Heart left ventricle (tissue), 16 donors: ENCODE results near the gene TM9SF3. TPM values are rescaled to one million over a fixed set of nuclear protein-coding genes. Genes with fewer than 3 reads are reported as not detected.
A peak's percentile ranks its signal among the peaks of the same experiment; 100 is the strongest.

Source experiments
- ATAC-seq, 4 donors: fragments of 200-7000 bp; cut with Tn5 transposase; one replicate each; pipeline ENCODE4 v1.9.1; 2020 to 2022; ENCODE audit warnings: moderate library complexity in 4 of 4, mild to moderate bottlenecking in 3 of 4, moderate number of reproducible peaks in 1 of 4
- DNase-seq, 5 donors: peaks; one replicate each; pipeline ENCODE4 v3.0.0-alpha.2; 2020
- H3K27ac ChIP-seq, 12 donors: fragments of 200-600 bp; sonication (generic) in 4 of 12; one replicate each; pipeline versions ENCODE4 v1.5.0 to v1.8.0; 2016 to 2022; ENCODE audit warnings: mild to moderate bottlenecking in 2 of 12
- H3K27me3 ChIP-seq, 9 donors: fragments of 200-600 bp; sonication (generic) in 2 of 9; one replicate each; pipeline versions ENCODE4 v1.5.1 to v1.8.0; 2016 to 2022; ENCODE audit warnings: mild to moderate bottlenecking in 3 of 9
- H3K36me3 ChIP-seq, 9 donors: fragments of 200-600 bp; sonication (generic) in 2 of 9; one replicate each; pipeline versions ENCODE4 v1.5.0 to v1.8.0; 2018 to 2022; ENCODE audit warnings: mild to moderate bottlenecking in 2 of 9
- H3K4me1 ChIP-seq, 12 donors: fragments of 200-600 bp; sonication (generic) in 4 of 12; one replicate each; pipeline versions ENCODE4 v1.5.0 to v1.8.0; 2016 to 2022; ENCODE audit warnings: mild to moderate bottlenecking in 3 of 12
- H3K4me3 ChIP-seq, 12 donors: fragments of 200-600 bp; sonication (generic) in 4 of 12; one replicate each; pipeline versions ENCODE4 v1.5.0 to v1.8.0; 2017 to 2022; ENCODE audit warnings: mild to moderate bottlenecking in 9 of 12, moderate library complexity in 4 of 12
- H3K9me3 ChIP-seq, 12 donors: fragments of 200-600 bp; sonication (generic) in 4 of 12; one replicate each; pipeline versions ENCODE4 v1.5.0 to v1.8.0; 2016 to 2022; ENCODE audit warnings: mild to moderate bottlenecking in 1 of 12
- POLR2A ChIP-seq, 2 donors: fragments of 450-650 bp; IDR thresholded peaks; one replicate each; pipeline ENCODE4 v1.6.1; 2017; ENCODE audit warnings: antibody characterized with exemption in 2 of 2, mild to moderate bottlenecking in 2 of 2, moderate library complexity in 2 of 2
- WGBS, 4 donors: extraction: QIAGEN DNeasy Blood & Tissue Kit in 2 of 4; methylation state at CpG; one replicate each; pipeline versions ENCODE4 v1.1.5 to v1.1.7; 2013 to 2018; 5-methylcytosine and 5-hydroxymethylcytosine counted together
- intact Hi-C, 10 donors: fragments of 100-400 bp; cut with DNase I; formaldehyde crosslinking; loops; one replicate each; pipeline versions ENCODE4 v1.11.1 to v1.14.2; 2022
- long read RNA-seq, 3 donors: library from polyadenylated mRNA; unstranded; transcript quantifications; one replicate each; pipeline ENCODE4 v2.0.0, GENCODE V29; 2020 to 2021
- polyA plus RNA-seq, 2 donors: library from polyadenylated mRNA; stranded (reverse); fragments of 200-250 nt; gene quantifications; one replicate each; pipeline ENCODE4 v1.2.3, GENCODE V29; 2013
- total RNA-seq, 9 donors: library from RNA; depleted of rRNA in 2 of 9; stranded (reverse); fragments of >200 nt in 2 of 9; fragmentation: NEBNext Ultra II Directional in 3 of 9; extraction: Animal tissue kit (Norgen Biotek cat#: 25700) in 3 of 9; gene quantifications; one replicate each; pipeline versions ENCODE4 v1.1.0 to v1.2.4, GENCODE V29; 2016 to 2023
- TF ChIP-seq, protein P1 (sequence below), 12 donors: fragments of 200-600 bp; sonication (generic) in 4 of 12; IDR thresholded peaks; one replicate each; pipeline versions ENCODE4 v1.5.0 to v1.8.0; 2018 to 2022; ENCODE audit warnings: antibody characterized with exemption in 12 of 12, mild to moderate bottlenecking in 5 of 12
- donor health status: ischemic (EF 13 %, LVEDD 7.1; RV severe dilation, severe dysfunction).
- donor health status: healthy with polysubstance abuse.
- donor health status: DM: no; HTN: yes; CAD: no.
- donor health status: DM: no; HTN: no; CAD: no.
- donor health status: ischemic (EF 25% LVEDD 6.9; RV normal size, moderate dysfunction).
- donor health status: ischemic (EF 25% LVEDD 5.7; RV mildly dilated, moderate dysfunction).
- donor health status: healthy.
- donor health status: DM: yes; HTN: yes; CAD: no.
- donor health status: ischemic (EF 35%, LVEDD 5.7; RV mildly dilated, moderate dysfunction).
- donor health status: nonischemic (EF 11% LVEDD 7.7; RV severe dilation, severe dysfunction).
- donor health status: DM: yes; HTN: yes; CAD: no.
- donor health status: PGD.
- donor health status: ischemic (EF 29% LVEDD 5.4; RV normal size, mild dysfunction).
- donor health status: nonischemic (EF 23%, LVEDD 6.1; RV moderate dilation, normal function).

TM9SF3 gene
- total RNA-seq (10 to 100 TPM; 35.1 to 75.6 (median 67.4) TPM), polyA plus RNA-seq (10 to 100 TPM; 14.9 to 51.0 TPM)
- long read RNA-seq, donor 1, full-length matches to known transcripts, result 200 of 226 reads
- long read RNA-seq, donor 1, partial matches to known transcripts, result 9 of 226 reads
- long read RNA-seq, donor 1, other reads (novel, unspliced or antisense), result 17 of 226 reads
- long read RNA-seq, donor 2, full-length matches to known transcripts, result 14 of 24 reads
- long read RNA-seq, donor 2, partial matches to known transcripts, result 6 of 24 reads
- long read RNA-seq, donor 2, other reads (novel, unspliced or antisense), result 4 of 24 reads
- long read RNA-seq, donor 3, full-length matches to known transcripts, result 224 of 259 reads
- long read RNA-seq, donor 3, partial matches to known transcripts, result 13 of 259 reads
- long read RNA-seq, donor 3, other reads (novel, unspliced or antisense), result 22 of 259 reads

- H3K9me3 ChIP-seq, result no peaks in the 10 kb centered on the region
- intact Hi-C loops, result loop anchor here in 4 of 10 donors (5.0 to 10.0 kb wide), 3 partner anchors 246 to 452 kb away; partner anchors contain the start of genes LCOR (in 4 of the 4) and ZNF518A (in 1 of the 4)
- TF ChIP-seq, protein P1, sequence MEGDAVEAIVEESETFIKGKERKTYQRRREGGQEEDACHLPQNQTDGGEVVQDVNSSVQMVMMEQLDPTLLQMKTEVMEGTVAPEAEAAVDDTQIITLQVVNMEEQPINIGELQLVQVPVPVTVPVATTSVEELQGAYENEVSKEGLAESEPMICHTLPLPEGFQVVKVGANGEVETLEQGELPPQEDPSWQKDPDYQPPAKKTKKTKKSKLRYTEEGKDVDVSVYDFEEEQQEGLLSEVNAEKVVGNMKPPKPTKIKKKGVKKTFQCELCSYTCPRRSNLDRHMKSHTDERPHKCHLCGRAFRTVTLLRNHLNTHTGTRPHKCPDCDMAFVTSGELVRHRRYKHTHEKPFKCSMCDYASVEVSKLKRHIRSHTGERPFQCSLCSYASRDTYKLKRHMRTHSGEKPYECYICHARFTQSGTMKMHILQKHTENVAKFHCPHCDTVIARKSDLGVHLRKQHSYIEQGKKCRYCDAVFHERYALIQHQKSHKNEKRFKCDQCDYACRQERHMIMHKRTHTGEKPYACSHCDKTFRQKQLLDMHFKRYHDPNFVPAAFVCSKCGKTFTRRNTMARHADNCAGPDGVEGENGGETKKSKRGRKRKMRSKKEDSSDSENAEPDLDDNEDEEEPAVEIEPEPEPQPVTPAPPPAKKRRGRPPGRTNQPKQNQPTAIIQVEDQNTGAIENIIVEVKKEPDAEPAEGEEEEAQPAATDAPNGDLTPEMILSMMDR (IDR thresholded peaks at IDR 0.05), result peak in 2 of 12 donors; percentile 6 to 26
- TF ChIP-seq POLR2A (IDR thresholded peaks at IDR 0.05), result peak in 1 of 2 donors; percentile 63
- peak within 1 kb of the TSS; percentile 66 to 99 (median 90) for H3K4me3 ChIP-seq
- H3K27me3 ChIP-seq, result no peaks in the 10 kb centered on the region
- 0 to 1% (median 0%) methylated on average over 43 to 107 of the region's 107 CpGs for WGBS, 4 donors
- no peaks in the 10 kb centered on the region for H3K36me3 ChIP-seq
- DNase-seq (peak; percentile 95 to 97 (median 96)), ATAC-seq (peak; percentile 84 to 96 (median 94))
- H3K27ac ChIP-seq, result peak within 1 kb of the TSS; percentile 98 to 100 (median 99)
- peaks cover 11 to 62% (median 50%) of the 10 kb centered on the region in 12 donors for H3K4me1 ChIP-seq
These were observed at the start of gene TM9SF3 for GRCh38 chr10:96586419-96587263. Gene TM9SF3 (minus strand): TSS chr10:96587012. CDS start chr10:96586835, 177 bp downstream.

- no peak for ATAC-seq
- DNase-seq, result no peak
- intact Hi-C loops, result loop anchor here in 1 of 10 donors (5.0 kb wide), 1 partner anchor 259 kb away; no protein-coding TSS in a partner anchor
- TF ChIP-seq, protein P1 (IDR thresholded peaks at IDR 0.05), result no peak
- no peak for TF ChIP-seq POLR2A (IDR thresholded peaks at IDR 0.05)
- H3K4me1 ChIP-seq, result peaks cover 0 to 11% (median 1%) of the 10 kb centered on the region in 12 donors
- no peak overlapping the region for H3K4me3 ChIP-seq
- no peak overlapping the region for H3K27ac ChIP-seq
- no peaks in the 10 kb centered on the region for H3K27me3 ChIP-seq
- 44 to 56% (median 53%) methylated on average over 1 of the region's 1 CpG for WGBS, 4 donors
- peaks cover 0 to 38% (median 0%) of the 10 kb centered on the region in 9 donors for H3K36me3 ChIP-seq
- no peaks in the 10 kb centered on the region for H3K9me3 ChIP-seq
These were observed 49.7 kb upstream of the TM9SF3 start for GRCh38 chr10:96636551-96636950.

DNA sequence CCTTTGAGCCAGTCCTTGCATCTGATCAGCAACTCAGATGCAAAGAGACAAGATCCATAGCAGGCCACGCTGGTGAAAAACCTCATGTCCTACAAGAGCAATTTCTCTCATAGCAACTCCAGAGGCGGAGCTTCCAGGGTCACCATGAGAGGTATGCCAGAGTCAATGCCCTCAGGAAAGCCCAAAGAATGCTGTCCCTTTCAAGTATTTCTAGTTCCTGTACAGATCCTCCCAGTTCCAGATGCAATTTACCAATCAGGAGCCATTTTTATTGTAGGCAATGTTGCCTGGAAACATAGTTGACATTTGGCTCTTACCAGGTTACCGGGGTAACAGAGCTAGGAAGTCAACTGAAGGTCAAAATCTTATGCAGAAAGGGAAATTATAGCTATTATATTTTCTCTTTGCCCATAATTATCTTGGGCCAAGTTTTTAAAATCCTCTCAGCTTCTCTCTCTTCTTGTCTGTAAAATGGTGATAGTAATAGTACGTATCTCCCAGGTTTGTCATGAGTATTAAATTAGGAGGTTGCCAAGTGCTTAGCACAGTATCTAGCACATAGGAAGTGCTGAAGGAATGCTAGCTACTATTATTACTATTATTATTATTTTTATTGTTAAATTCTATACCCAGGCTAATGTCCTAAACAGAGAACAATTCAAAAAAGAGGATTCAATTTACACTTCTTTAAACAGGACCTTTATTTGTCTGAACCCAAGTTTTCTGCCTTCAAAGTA is 46.3 kb upstream of the TM9SF3 start:
- 63 to 73% (median 64%) methylated on average over 4 of the region's 4 CpGs for WGBS, 4 donors
- no peak overlapping the region for H3K4me3 ChIP-seq
- no peaks in the 10 kb centered on the region for H3K27me3 ChIP-seq
- DNase-seq (no peak), ATAC-seq (no peak)
- H3K36me3 ChIP-seq, result peaks cover 0 to 22% (median 0%) of the 10 kb centered on the region in 9 donors
- intact Hi-C loops, result no loop called here
- no peak for TF ChIP-seq POLR2A (IDR thresholded peaks at IDR 0.05)
- TF ChIP-seq, protein P1 (IDR thresholded peaks at IDR 0.05), result no peak
- H3K27ac ChIP-seq, result no peak overlapping the region
- no peaks in the 10 kb centered on the region for H3K9me3 ChIP-seq
- H3K4me1 ChIP-seq, result peaks cover 0 to 11% (median 1%) of the 10 kb centered on the region in 12 donors
